Measurements from ENCODE around the gene SLC35C1.
"Not testable (repeated sequence)": the region's sequence is repeated elsewhere in the genome, so short reads cannot be mapped to it uniquely, and the experiment has no call there.

SLC35C1 gene

GRCh38 chr11:45788887-45789286 is 16.1 kb upstream of the SLC35C1 start:
- DNase-seq (ENCODE audit: low read depth), result no peak

- DNase-seq (ENCODE audit: low read depth), result no peak
These were observed 13.4 kb upstream of the SLC35C1 start for GRCh38 chr11:45791524-45791923.

- no peak for DNase-seq (ENCODE audit: low read depth)
These were observed 10.8 kb upstream of the SLC35C1 start for GRCh38 chr11:45794169-45794568.

GRCh38 chr11:45795379-45795778 is 9.6 kb upstream of the SLC35C1 start:
- no peak for DNase-seq (ENCODE audit: low read depth)

GRCh38 chr11:45796461-45796861 is 8.5 kb upstream of the SLC35C1 start:
- no peak for DNase-seq (ENCODE audit: low read depth)

- DNase-seq (ENCODE audit: low read depth), result no peak
These were observed 6.0 kb upstream of the SLC35C1 start for GRCh38 chr11:45798793-45799441.

GRCh38 chr11:45799562-45799961 is 5.4 kb upstream of the SLC35C1 start:
- no peak for DNase-seq (ENCODE audit: low read depth)

- no peak for DNase-seq (ENCODE audit: low read depth)
These were observed 4.7 kb upstream of the SLC35C1 start for GRCh38 chr11:45800261-45800660.

- no peak for DNase-seq (ENCODE audit: low read depth)
These were observed 3.1 kb upstream of the SLC35C1 start for GRCh38 chr11:45801723-45802315.

GRCh38 chr11:45802531-45803317 is 2.2 kb upstream of the SLC35C1 start:
- no peak for DNase-seq (ENCODE audit: low read depth)

- DNase-seq (ENCODE audit: low read depth), result peak; percentile 49
These were observed 783 bp upstream of the SLC35C1 start for GRCh38 chr11:45803971-45804760.

GRCh38 chr11:45805305-45806071 is 539 bp downstream of the SLC35C1 start:
- DNase-seq (ENCODE audit: low read depth), result no peak

- no peak for DNase-seq (ENCODE audit: low read depth)
These were observed 1.4 kb downstream of the SLC35C1 start for GRCh38 chr11:45806072-45806933.

GRCh38 chr11:45806937-45807791 is 2.2 kb downstream of the SLC35C1 start:
- DNase-seq (ENCODE audit: low read depth), result no peak

- no peak for DNase-seq (ENCODE audit: low read depth)
These were observed 2.9 kb downstream of the SLC35C1 start for GRCh38 chr11:45807792-45808238.

- DNase-seq (ENCODE audit: low read depth), result not testable (repeated sequence)
These were observed 3.5 kb downstream of the SLC35C1 start for GRCh38 chr11:45808427-45808826.

- DNase-seq (ENCODE audit: low read depth), result no peak
These were observed 4.8 kb downstream of the SLC35C1 start for GRCh38 chr11:45809456-45810395.

GRCh38 chr11:45810431-45811108 is 5.6 kb downstream of the SLC35C1 start:
- no peak for DNase-seq (ENCODE audit: low read depth)

Data from activated T-cell treated with anti-CD3 and anti-CD28 coated beads for 1 hour (primary cell).